Measurements from ENCODE around the gene TMEM269. TPM values are rescaled to one million over a fixed set of nuclear protein-coding genes. Genes with fewer than 3 reads are reported as not detected.

Gene TMEM269
- total RNA-seq, 2 experiments from 2014 or later: 0.40 TPM; not detected in 1

DNA sequence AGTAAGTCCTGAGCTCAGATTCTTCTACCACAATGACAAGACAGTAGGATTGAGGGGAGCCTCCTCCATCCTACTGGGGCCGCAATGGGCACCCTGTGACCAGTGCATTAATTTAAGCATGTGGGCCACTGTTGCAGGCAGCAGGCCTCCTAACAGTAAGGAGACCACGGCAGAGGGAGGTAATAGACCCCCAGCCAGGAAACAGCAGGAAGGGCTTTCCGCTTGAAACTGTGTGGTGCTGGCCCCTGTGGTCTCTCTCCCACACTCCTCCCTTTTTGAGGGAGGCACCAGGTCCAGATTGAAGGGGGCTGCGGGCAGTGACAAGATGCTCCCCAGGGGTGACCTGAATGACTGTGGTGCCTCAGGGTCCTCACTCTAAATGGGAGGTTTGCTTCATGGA is 43.1 kb upstream of the TMEM269 start:
- DNase-seq (no peak), ATAC-seq (no peak)
- Mint-ChIP-seq H3K9me3 (ENCODE audit: insufficient read depth) (no peaks in the 10 kb centered on the region), H3K4me3 (no peak overlapping the region), H3K27ac (no peak overlapping the region), H3K4me1 (ENCODE audit: low read depth) (peaks cover 8% of the 10 kb centered on the region), H3K36me3 (ENCODE audit: low read depth) (peaks cover 4% of the 10 kb centered on the region), H3K27me3 (ENCODE audit: low read depth) (no peaks in the 10 kb centered on the region)
- ChIA-PET POLR2A (no interaction called here), CTCF (no interaction called here)

DNA sequence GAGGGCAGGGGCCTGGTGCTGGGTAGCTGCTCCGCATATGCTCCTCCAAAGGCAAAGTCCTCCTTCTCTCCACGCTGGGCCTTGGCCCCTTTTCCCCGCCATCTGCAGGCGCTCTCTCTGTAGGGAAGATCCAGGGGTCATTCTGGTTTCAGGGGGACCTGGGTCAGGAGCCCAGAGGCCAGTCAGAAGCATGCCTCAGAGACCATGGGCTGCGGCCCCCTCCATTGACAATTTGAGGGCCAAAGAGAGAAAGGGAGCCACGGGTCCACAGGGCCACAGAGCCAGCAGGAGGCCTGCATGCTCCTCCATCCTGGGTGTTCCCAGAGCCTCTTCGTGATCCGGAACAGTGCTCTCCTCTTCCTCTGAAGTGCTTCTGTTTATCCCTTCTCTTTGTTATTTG is 42.6 kb upstream of the TMEM269 start:
- DNase-seq: no peak
- POLR2A ChIA-PET: no interaction called here
- H3K9me3 Mint-ChIP-seq (ENCODE audit: insufficient read depth): no peaks in the 10 kb centered on the region
- no peak for ATAC-seq
- CTCF ChIA-PET: no interaction called here
- H3K27ac Mint-ChIP-seq: no peak overlapping the region
- H3K36me3 Mint-ChIP-seq (ENCODE audit: low read depth): peaks cover 7% of the 10 kb centered on the region
- H3K4me3 Mint-ChIP-seq: no peak overlapping the region
- no peaks in the 10 kb centered on the region for H3K27me3 Mint-ChIP-seq (ENCODE audit: low read depth)
- H3K4me1 Mint-ChIP-seq (ENCODE audit: low read depth): peaks cover 3% of the 10 kb centered on the region

DNA sequence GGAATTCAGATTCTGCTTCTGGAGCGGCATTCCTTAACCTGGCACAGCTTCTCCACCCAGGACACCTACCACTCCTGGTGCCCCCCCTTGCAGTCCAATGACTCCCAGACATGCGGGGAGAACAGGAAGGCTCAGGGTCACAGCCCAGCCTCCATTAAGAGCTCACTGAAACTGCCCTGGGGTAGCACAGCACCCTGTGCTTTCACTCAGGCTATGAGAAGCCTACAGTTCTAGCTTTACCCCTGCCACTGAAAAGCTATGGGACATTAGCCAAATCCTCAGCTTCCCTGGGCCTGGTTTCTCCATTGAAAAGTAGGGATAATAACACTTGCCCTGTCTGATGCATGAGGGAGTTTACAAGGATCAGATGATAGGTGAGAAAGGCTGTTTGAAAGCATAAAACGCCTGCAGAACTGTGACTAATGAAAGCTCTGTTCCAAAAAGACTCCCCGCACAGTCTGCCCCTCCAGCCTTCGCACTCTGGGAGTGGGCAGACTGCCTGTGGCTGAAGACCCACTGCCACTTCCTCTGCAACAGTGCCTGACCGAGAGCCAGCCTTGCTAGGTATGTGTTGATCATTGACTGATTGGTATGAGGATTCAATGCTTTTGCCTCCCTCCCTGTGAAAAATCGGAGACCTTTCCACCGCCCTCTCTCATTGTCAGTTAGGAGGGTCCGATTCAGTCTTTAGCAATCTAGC is 42.0 kb upstream of the TMEM269 start:
- H3K4me3 Mint-ChIP-seq: no peak overlapping the region
- POLR2A ChIA-PET: no interaction called here
- H3K9me3 Mint-ChIP-seq (ENCODE audit: insufficient read depth): no peaks in the 10 kb centered on the region
- H3K27me3 Mint-ChIP-seq (ENCODE audit: low read depth): no peaks in the 10 kb centered on the region
- ATAC-seq: no peak
- H3K4me1 Mint-ChIP-seq (ENCODE audit: low read depth): no peaks in the 10 kb centered on the region
- CTCF ChIA-PET: interaction anchor here (1.2 kb wide), 1 partner anchor 164 kb away, joined by 3 read pairs; no protein-coding TSS in a partner anchor
- peaks cover 7% of the 10 kb centered on the region for H3K36me3 Mint-ChIP-seq (ENCODE audit: low read depth)
- DNase-seq: no peak
- no peak overlapping the region for H3K27ac Mint-ChIP-seq

DNA sequence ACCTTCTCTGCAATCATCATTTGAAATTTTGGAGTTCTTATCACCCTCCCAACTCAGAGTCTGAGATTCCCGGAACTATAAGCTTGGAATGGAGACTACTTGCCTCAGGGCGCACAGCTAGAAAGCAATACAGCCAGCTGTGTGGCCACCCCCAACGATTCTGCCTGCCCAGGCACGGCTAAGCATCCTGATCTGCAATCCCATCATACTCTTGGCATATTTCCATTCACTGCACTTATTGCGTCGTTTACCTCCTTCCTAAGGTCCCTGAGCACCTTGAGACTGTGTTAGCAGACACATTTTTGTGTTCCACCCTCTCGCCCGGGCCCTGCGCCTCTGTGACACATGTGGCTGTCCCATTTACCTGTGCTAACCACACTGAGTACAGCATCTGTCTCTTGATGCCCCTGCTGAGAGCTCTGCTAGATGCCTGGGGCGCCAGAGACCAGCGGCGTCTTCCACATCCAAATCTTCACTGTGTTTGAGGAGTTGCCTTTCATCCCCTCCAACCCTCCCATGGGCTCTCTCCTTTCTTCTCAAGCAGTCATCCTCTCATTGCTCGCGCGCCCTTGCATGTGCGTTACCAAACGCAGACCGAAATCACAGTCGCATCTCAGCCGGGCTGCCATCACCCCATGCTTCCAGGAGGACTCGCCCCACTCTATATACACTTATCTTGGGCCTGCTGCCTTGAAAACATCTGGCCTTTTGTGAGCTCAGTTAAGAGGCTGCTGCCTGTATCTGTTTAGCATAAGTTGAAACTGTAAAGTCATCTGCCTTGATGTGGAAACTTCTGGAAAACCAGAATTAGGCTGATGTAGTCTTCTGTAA is 41.3 kb upstream of the TMEM269 start:
- ATAC-seq: no peak
- CTCF ChIA-PET: interaction anchor here (1.2 kb wide), 1 partner anchor 165 kb away, joined by 3 read pairs; no protein-coding TSS in a partner anchor

DNA sequence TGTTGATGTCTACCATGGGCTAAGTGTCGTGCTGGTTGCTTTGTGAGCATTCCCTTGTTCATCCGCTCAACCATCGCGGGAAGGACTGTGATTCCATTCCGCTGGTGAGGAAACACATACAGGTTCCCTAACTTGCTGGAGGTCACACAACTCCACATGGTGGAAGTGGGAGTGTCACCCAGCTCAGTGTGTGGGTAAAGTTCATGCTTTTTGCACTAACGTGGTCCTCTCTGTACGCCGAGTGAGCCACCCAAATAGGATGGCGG is 40.7 kb upstream of the TMEM269 start:
- CTCF ChIA-PET: interaction anchor here (1.2 kb wide), 1 partner anchor 166 kb away, joined by 3 read pairs; no protein-coding TSS in a partner anchor
- Mint-ChIP-seq H3K27ac (no peak overlapping the region), H3K9me3 (ENCODE audit: insufficient read depth) (no peaks in the 10 kb centered on the region), H3K36me3 (ENCODE audit: low read depth) (peaks cover 11% of the 10 kb centered on the region), H3K4me3 (no peak overlapping the region), H3K27me3 (ENCODE audit: low read depth) (no peaks in the 10 kb centered on the region), H3K4me1 (ENCODE audit: low read depth) (no peaks in the 10 kb centered on the region)
- POLR2A ChIA-PET: interaction anchor here (1.0 kb wide), 1 partner anchor 22 kb away, joined by 5 read pairs; no protein-coding TSS in a partner anchor
- ATAC-seq (no peak), DNase-seq (no peak)

More for the DNA sequence above, 41.3 kb upstream of the TMEM269 start:
- no peak overlapping the region for H3K4me3 Mint-ChIP-seq
- no peaks in the 10 kb centered on the region for H3K27me3 Mint-ChIP-seq (ENCODE audit: low read depth)
- DNase-seq: no peak
- H3K4me1 Mint-ChIP-seq (ENCODE audit: low read depth): no peaks in the 10 kb centered on the region
- H3K27ac Mint-ChIP-seq: no peak overlapping the region
- H3K9me3 Mint-ChIP-seq (ENCODE audit: insufficient read depth): no peaks in the 10 kb centered on the region
- H3K36me3 Mint-ChIP-seq (ENCODE audit: low read depth): peaks cover 11% of the 10 kb centered on the region
- POLR2A ChIA-PET: no interaction called here

DNA sequence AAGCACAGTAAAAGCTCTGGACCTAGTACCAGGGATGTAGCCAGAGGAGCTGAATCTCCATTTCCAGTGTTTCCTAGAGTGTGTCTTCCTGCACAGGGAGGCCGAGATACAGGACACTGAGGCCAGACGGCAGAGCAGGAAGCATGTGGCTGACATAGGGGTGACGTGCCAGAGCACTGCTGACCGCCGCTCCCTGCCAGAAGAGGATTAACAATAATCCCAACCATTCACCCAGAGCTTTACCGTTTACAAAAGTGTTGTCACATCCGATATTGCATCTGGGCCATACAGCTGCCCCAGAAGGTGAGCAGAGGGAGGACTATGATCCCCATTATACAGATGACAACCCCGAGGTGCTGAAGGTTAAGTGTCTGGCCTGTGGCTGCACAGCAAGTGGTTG is 38.9 kb upstream of the TMEM269 start:
- Mint-ChIP-seq H3K36me3 (ENCODE audit: low read depth) (peaks cover 21% of the 10 kb centered on the region), H3K4me1 (ENCODE audit: low read depth) (no peaks in the 10 kb centered on the region), H3K27me3 (ENCODE audit: low read depth) (no peaks in the 10 kb centered on the region), H3K27ac (no peak overlapping the region), H3K4me3 (no peak overlapping the region), H3K9me3 (ENCODE audit: insufficient read depth) (no peaks in the 10 kb centered on the region)
- ATAC-seq (no peak), DNase-seq (no peak)
- POLR2A ChIA-PET: no interaction called here
- CTCF ChIA-PET: interaction anchor here (1.0 to 2.4 kb wide), 2 partner anchors 21 to 168 kb away, joined by 5 to 12 read pairs; partner anchors contain the start of genes C1orf50 and P3H1

DNA sequence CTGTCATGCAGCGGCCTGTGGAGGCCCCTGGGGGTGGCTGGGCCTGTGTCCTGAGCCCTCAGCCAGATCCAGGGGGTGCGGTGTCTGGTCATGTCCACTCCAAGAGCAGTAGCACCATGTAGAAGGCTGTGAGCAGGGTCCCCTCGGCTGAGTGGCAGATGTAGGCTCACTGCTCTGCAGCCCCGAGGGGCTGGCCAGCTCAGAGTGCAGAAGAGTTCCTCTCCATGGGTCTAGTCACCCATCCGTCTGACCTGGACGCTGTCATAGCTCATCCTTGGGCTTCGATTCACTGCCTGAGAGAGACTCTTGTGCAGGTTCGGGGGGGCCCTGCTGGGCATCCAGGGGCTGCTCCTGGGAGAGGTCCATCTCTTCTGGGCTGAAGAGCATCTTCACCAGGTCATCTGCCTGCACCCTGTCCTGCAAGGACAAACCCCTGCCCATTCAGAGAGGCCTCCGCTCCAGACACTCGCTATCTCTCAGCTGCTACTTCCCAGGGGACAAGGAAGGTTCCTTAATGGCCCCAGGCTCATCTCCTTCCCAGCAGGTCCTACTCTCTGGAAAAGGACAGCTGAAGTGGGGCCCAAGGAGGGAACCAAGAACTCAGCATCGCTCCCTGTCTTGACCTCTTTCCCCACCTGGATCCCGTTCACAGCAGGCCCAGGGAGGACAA is 38.2 kb upstream of the TMEM269 start:
- ATAC-seq (no peak), DNase-seq (no peak)
- CTCF ChIA-PET: interaction anchor here (0.9 to 2.4 kb wide), 8 partner anchors 12 to 173 kb away, joined by 3 to 12 read pairs (median 4); partner anchors contain the start of genes C1orf50 and P3H1
- no peak overlapping the region for H3K4me3 Mint-ChIP-seq
- peaks cover 22% of the 10 kb centered on the region for H3K36me3 Mint-ChIP-seq (ENCODE audit: low read depth)
- H3K27ac Mint-ChIP-seq: no peak overlapping the region
- no peaks in the 10 kb centered on the region for H3K4me1 Mint-ChIP-seq (ENCODE audit: low read depth)
- H3K9me3 Mint-ChIP-seq (ENCODE audit: insufficient read depth): no peaks in the 10 kb centered on the region
- POLR2A ChIA-PET: no interaction called here
- H3K27me3 Mint-ChIP-seq (ENCODE audit: low read depth): no peaks in the 10 kb centered on the region

DNA sequence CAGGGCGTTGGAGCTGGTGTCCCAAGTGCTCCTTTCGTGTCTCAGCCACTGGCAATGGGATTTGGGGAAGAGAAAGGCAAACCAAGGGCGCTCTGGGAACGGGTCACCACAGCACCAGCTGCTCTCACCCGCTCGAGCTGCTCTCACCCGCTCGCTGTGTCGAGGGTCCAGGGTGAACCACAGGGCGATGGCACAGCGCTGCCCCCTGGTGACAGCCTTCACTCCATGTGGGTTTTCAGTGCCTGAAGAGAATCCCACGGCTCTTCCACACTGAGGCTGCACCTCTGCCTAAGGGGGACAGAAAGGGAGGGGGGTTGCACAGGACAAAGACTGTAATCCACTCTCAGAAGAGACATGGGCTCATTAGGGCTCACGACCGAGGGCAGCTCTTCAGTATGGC is 37.7 kb upstream of the TMEM269 start:
- Mint-ChIP-seq H3K27me3 (ENCODE audit: low read depth) (no peaks in the 10 kb centered on the region), H3K36me3 (ENCODE audit: low read depth) (peaks cover 28% of the 10 kb centered on the region), H3K27ac (no peak overlapping the region), H3K9me3 (ENCODE audit: insufficient read depth) (no peaks in the 10 kb centered on the region), H3K4me3 (no peak overlapping the region), H3K4me1 (ENCODE audit: low read depth) (no peaks in the 10 kb centered on the region)
- ChIA-PET POLR2A (no interaction called here), CTCF (interaction anchor here (0.9 to 2.4 kb wide), 8 partner anchors 11 to 173 kb away, joined by 3 to 12 read pairs (median 4); partner anchors contain the start of genes C1orf50 and P3H1)
- ATAC-seq (peak; percentile 40), DNase-seq (peak; percentile 46)

DNA sequence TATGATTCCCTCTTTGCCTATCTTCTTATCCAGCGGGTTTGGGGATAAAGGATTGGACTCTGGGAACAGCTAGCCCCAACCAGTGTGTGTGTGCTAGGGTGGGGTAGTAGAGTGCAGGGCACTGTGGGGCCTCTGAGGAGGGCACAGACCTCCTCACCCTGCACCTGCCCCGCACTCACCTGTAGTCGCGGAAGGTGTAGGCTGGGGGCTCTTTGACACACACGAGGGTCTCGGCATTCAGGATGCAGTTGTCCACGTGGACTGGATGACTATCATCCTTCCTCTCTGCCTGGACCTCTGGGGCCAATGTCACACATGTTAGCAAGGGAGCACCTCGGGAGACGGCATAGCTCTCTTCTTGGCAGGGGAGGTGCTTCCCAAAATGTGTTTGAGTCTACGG is 36.8 kb upstream of the TMEM269 start:
- ChIA-PET POLR2A (interaction anchor here (0.6 kb wide), 1 partner anchor 448 kb away, joined by 6 read pairs; no protein-coding TSS in a partner anchor), CTCF (interaction anchor here (1.6 kb wide), 1 partner anchor 168 kb away, joined by 4 read pairs; no protein-coding TSS in a partner anchor)
- Mint-ChIP-seq H3K4me1 (ENCODE audit: low read depth) (no peaks in the 10 kb centered on the region), H3K4me3 (no peak overlapping the region), H3K36me3 (ENCODE audit: low read depth) (peaks cover 37% of the 10 kb centered on the region), H3K27ac (no peak overlapping the region), H3K9me3 (ENCODE audit: insufficient read depth) (no peaks in the 10 kb centered on the region), H3K27me3 (ENCODE audit: low read depth) (no peaks in the 10 kb centered on the region)
- DNase-seq (no peak), ATAC-seq (no peak)

DNA sequence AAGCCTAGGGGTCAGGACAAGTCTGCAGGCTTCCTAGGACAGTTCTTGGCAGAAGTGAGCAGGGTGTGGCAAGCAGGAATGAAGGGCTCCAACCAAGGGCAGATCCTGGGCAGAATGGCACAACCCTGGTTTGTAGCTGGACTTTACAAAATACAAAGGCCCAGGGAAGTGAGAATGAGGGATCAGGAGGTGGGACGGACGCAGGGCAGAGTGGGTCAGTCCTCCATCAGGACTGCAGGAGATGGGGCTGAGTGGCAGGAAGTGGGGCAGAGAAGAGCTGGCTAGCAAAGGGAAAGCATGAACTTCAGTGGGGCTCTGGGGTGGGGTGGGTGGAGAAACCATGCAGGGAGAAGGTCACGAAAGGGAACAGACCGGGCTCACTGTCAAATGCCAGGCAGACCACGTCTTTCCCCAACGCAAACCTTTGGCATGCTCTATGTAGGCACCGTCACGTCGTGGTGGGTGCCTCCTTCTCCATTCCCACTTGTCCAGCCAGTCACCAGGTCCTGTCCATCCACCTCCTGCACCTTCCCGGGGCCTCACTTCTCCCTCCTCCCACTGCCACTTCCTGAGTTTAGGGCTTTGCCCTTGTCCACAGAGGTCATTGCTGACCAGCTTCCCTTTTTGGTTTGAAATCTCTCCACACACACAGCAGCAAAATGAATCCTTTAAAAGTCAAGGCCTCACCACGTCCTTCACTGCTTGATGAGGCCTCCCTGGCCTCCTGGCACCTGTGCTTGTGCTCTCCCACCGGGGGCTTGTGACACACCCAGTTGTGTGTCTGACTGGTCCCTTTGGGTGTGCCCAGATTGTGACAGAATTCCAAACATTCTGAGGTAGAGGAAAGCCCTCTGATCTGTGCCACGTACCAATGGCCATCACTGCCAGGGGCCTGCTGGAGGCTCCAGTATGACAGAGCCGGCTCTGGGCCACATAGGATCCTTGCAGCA is 36.1 kb upstream of the TMEM269 start:
- no peak overlapping the region for H3K4me3 Mint-ChIP-seq
- H3K27me3 Mint-ChIP-seq (ENCODE audit: low read depth): no peaks in the 10 kb centered on the region
- DNase-seq (no peak), ATAC-seq (no peak)
- no peaks in the 10 kb centered on the region for H3K4me1 Mint-ChIP-seq (ENCODE audit: low read depth)
- H3K27ac Mint-ChIP-seq: no peak overlapping the region
- peaks cover 41% of the 10 kb centered on the region for H3K36me3 Mint-ChIP-seq (ENCODE audit: low read depth)
- ChIA-PET CTCF (interaction anchor here (1.3 kb wide), 1 partner anchor 17 kb away, joined by 4 read pairs; no protein-coding TSS in a partner anchor), POLR2A (no interaction called here)
- no peaks in the 10 kb centered on the region for H3K9me3 Mint-ChIP-seq (ENCODE audit: insufficient read depth)

DNA sequence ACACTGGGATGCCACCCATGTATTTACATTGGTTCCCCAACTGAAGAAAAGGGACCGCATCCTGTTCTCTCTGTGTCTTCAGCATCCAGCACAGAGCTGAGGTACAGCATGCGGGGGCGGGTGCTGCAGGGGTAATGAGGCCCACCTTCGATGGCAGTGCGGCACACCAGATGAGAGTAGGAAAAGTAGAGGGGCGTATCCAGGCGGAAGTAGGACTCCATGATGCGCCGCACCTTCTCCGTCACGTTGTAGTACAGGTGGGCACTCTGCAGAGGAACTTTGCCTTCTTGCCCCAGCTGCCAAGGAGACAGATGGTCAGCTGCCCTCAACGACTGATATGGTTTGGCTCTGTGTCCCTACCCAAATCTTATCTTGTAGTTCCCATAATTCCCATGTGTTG is 34.8 kb upstream of the TMEM269 start:
- Mint-ChIP-seq H3K9me3 (ENCODE audit: insufficient read depth) (no peaks in the 10 kb centered on the region), H3K4me1 (ENCODE audit: low read depth) (no peaks in the 10 kb centered on the region), H3K4me3 (no peak overlapping the region), H3K27ac (no peak overlapping the region), H3K36me3 (ENCODE audit: low read depth) (peaks cover 51% of the 10 kb centered on the region), H3K27me3 (ENCODE audit: low read depth) (no peaks in the 10 kb centered on the region)
- DNase-seq (no peak), ATAC-seq (no peak)
- CTCF ChIA-PET: interaction anchor here (1.0 kb wide), 1 partner anchor 172 kb away, joined by 4 read pairs; no protein-coding TSS in a partner anchor
- POLR2A ChIA-PET: no interaction called here
